NCI-H187 (cell line): ENCODE data around the gene NRDC.

Experiments
- DNase-seq, 2 experiments: peaks; one replicate each; lab custom pipeline; 2025; lab: John Stamatoyannopoulos, UW

Gene NRDC

GRCh38 chr1:51758310-51758709, 120.2 kb downstream of the NRDC start:
- DNase-seq, result no peak

GRCh38 chr1:51756290-51756689, 122.2 kb downstream of the NRDC start:
- DNase-seq, result no peak

GRCh38 chr1:51755437-51755836, 123.1 kb downstream of the NRDC start:
- no peak for DNase-seq

- DNase-seq, result no peak
These were observed 123.9 kb downstream of the NRDC start for GRCh38 chr1:51754666-51755065.

- DNase-seq, result no peak
These were observed 124.6 kb downstream of the NRDC start for GRCh38 chr1:51753969-51754368.

- DNase-seq, result no peak
These were observed 126.2 kb downstream of the NRDC start for GRCh38 chr1:51752073-51752948.

- DNase-seq, result no peak
These were observed 127.8 kb downstream of the NRDC start for GRCh38 chr1:51750729-51751128.

GRCh38 chr1:51750218-51750617, 128.3 kb downstream of the NRDC start:
- DNase-seq, result no peak

- DNase-seq, result no peak
These were observed 129.4 kb downstream of the NRDC start for GRCh38 chr1:51749151-51749550.

GRCh38 chr1:51745304-51745570, 133.3 kb downstream of the NRDC start:
- no peak for DNase-seq

- no peak for DNase-seq
These were observed 133.8 kb downstream of the NRDC start for GRCh38 chr1:51744506-51745303.

GRCh38 chr1:51741121-51741681, 137.3 kb downstream of the NRDC start:
- no peak for DNase-seq

GRCh38 chr1:51740652-51741051, 137.9 kb downstream of the NRDC start:
- no peak for DNase-seq
